Neuron (in vitro differentiated cells): ENCODE measurements around the gene ISG20L2.

ENCODE experiments used
- H2AFZ ChIP-seq: one replicate; pipeline ENCODE4 v1.6.1; 2013; ENCODE audit warnings: low read depth, mild to moderate bottlenecking, inconsistent platforms, low read length, moderate library complexity
- H3K27me3 ChIP-seq: one replicate; pipeline ENCODE4 v1.6.1; 2013; ENCODE audit warnings: low read length; ENCODE audit not compliant: insufficient read depth
- H3K36me3 ChIP-seq: one replicate; pipeline ENCODE4 v1.6.1; 2013; ENCODE audit warnings: low read length; ENCODE audit not compliant: insufficient read depth
- H3K4me1 ChIP-seq: one replicate; pipeline ENCODE4 v1.6.1; 2013; ENCODE audit warnings: low read length; ENCODE audit not compliant: insufficient read depth
- H3K4me3 ChIP-seq: 2 replicates; pipeline ENCODE4 v1.5.1; 2013; ENCODE audit warnings: mild to moderate bottlenecking, low read length, moderate library complexity
- H3K9me3 ChIP-seq: one replicate; pipeline ENCODE4 v1.6.1; 2013; ENCODE audit warnings: low read length

Gene ISG20L2

DNA sequence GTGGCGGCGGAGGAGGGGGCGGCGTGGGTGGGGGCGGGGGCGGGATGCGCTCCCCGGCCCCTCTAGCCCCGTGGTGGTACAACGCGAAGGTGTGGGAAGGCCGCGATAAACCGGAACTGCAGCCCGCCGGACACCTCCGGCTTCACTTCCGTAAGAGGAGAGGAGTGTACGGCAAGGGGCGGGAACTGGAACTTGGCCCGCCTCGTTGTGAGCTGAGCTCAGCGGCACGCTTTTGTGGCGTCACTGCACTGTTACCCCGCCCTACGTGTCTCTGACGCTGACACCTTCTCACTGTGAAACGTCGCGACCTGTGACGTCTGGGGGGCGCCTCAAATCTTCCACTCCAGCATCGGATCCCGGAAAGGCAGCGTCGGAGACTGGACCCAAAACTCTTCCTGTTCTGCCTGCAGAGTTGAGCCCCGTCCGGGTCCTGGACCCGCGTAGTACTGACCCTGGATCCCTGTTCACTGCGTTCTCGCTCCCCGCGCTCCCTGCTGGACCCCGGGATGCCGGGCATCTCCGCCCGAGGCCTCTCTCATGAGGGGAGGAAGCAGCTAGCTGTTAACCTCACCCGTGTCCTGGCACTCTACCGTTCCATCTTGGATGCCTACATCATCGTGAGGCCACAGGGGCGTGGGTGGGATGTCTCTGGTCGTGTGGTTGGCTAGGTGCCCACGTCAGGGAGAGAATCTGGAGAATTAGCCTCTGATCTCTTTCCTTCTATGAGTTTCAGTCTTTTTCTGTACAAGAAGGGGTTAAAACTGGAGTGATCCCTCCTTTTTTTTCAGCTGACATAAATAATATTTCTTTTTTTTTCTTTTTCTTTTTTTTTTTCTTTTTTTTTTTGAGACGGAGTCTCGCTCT, at the start of gene ISG20L2:
Gene ISG20L2 (minus strand): TSS at position 168 of the 864 bp plus-strand sequence. CDS start 1,114 bp downstream, outside the sequence.
- peaks cover 34% of the 10 kb centered on the region for H3K4me1 ChIP-seq
- H3K27me3 ChIP-seq = no peaks in the 10 kb centered on the region
- H3K4me3 ChIP-seq = peak within 1 kb of the TSS; percentile 63
- no peaks in the 10 kb centered on the region for H3K9me3 ChIP-seq
- peak within 1 kb of the TSS; percentile 68 for H2AFZ ChIP-seq
- H3K36me3 ChIP-seq = peaks cover 31% of the 10 kb centered on the region

- Histone ChIP-seq H3K27me3 (no peaks in the 10 kb centered on the region), H3K36me3 (peaks cover 18% of the 10 kb centered on the region), H3K4me1 (no peaks in the 10 kb centered on the region), H3K4me3 (no peak overlapping the region), H3K9me3 (no peaks in the 10 kb centered on the region), H2AFZ (no peak overlapping the region)
Measured at GRCh38 chr1:156777573-156777972, 49.0 kb upstream of the ISG20L2 start.

GRCh38 chr1:156776942-156777341, 48.4 kb upstream of the ISG20L2 start:
- Histone ChIP-seq H3K36me3 (peaks cover 13% of the 10 kb centered on the region), H3K4me3 (no peak overlapping the region), H2AFZ (no peak overlapping the region), H3K27me3 (no peaks in the 10 kb centered on the region), H3K9me3 (no peaks in the 10 kb centered on the region), H3K4me1 (no peaks in the 10 kb centered on the region)

DNA sequence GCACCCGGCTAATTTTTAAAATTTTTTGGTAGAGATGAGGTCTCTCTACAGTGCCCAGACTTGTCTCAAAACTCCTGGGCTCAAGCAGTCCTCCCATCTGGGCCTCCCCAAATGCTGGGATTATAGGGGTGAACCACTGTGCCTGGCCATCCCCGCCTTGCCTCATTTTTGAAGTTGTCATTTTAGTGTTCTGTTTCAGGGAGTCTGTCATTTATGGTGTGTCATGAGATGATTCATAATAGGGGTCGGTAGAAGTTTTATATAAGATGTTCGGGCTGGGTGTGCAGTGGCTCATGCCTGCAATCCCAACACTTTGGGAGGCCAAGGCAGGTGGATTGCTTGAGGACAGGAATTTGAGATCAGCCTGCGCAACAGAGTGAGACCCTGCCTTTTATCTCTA, 47.2 kb upstream of the ISG20L2 start:
- H3K36me3 ChIP-seq = peaks cover 10% of the 10 kb centered on the region
- no peaks in the 10 kb centered on the region for H3K27me3 ChIP-seq
- H3K4me3 ChIP-seq = no peak overlapping the region
- no peaks in the 10 kb centered on the region for H3K4me1 ChIP-seq
- H2AFZ ChIP-seq = no peak overlapping the region
- H3K9me3 ChIP-seq = no peaks in the 10 kb centered on the region

GRCh38 chr1:156773607-156774006, 45.0 kb upstream of the ISG20L2 start:
- Histone ChIP-seq H3K27me3 (no peaks in the 10 kb centered on the region), H2AFZ (no peak overlapping the region), H3K36me3 (peaks cover 19% of the 10 kb centered on the region), H3K9me3 (no peaks in the 10 kb centered on the region), H3K4me3 (no peak overlapping the region), H3K4me1 (peaks cover 7% of the 10 kb centered on the region)

- no peak overlapping the region for H3K4me3 ChIP-seq
- H3K27me3 ChIP-seq = no peaks in the 10 kb centered on the region
Measured at GRCh38 chr1:156772728-156773497, 44.3 kb upstream of the ISG20L2 start.

DNA sequence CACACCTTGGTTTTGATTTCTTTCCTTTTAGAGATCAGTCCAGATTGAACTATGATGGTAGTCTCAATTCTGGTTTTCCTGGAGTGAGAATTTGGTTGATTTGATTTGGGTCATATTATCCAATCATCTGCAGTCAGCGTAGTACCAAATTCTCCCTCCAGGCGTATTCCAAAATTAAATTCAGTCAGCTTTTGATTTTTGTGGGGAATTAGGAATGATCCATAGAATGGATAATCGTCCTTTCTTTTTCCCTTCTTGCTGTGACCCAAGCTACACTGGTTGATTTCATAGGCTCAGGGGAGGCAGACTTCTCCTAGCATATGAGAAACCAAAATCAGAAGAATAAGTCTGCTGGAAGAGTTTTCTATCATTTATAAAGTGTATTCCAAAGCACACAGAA, 43.7 kb upstream of the ISG20L2 start:
- Histone ChIP-seq H3K4me1 (peaks cover 10% of the 10 kb centered on the region), H3K27me3 (no peaks in the 10 kb centered on the region), H2AFZ (no peak overlapping the region), H3K9me3 (no peaks in the 10 kb centered on the region), H3K4me3 (no peak overlapping the region), H3K36me3 (peaks cover 19% of the 10 kb centered on the region)

More at GRCh38 chr1:156772728-156773497, 44.3 kb upstream of the ISG20L2 start:
- Histone ChIP-seq H3K36me3 (peaks cover 19% of the 10 kb centered on the region), H3K4me1 (peaks cover 10% of the 10 kb centered on the region), H3K9me3 (no peaks in the 10 kb centered on the region), H2AFZ (no peak overlapping the region)

GRCh38 chr1:156768610-156769295, 40.2 kb upstream of the ISG20L2 start:
- Histone ChIP-seq H3K4me1 (peaks cover 17% of the 10 kb centered on the region), H3K27me3 (no peaks in the 10 kb centered on the region), H3K36me3 (peaks cover 18% of the 10 kb centered on the region), H3K4me3 (peak overlapping the region; percentile 69), H2AFZ (no peak overlapping the region), H3K9me3 (no peaks in the 10 kb centered on the region)

DNA sequence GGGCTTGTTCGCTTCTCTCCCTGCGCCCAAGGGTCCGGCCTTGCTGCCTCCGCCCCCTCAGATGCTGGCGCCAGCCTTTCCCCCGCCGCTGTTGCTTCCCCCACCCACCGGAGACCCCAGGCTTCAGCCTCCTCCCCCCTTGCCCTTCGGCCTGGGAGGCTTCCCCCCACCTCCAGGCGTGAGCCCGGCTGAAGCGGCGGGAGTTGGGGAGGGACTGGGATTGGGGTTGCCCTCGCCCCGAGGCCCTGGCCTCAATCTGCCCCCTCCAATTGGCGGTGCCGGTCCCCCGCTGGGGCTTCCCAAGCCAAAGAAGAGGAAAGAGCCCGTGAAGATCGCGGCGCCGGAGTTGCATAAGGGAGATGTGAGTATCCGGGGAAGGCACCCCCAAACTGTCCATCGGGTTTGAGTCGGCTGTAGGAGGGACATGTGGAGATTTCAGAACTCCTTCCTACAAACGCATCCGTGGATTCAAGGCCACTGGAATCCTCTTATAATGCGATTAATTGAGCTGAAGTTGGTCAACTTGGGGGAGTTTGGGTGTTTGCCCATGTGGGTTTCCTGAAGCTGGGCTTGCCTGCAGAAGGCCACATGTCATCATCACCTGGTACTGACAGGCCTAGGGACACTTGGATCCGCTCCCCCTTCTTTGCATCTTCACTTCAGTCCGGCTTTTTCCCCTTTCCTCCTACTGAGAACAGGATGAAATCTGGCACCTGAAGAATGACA, 39.5 kb upstream of the ISG20L2 start:
- peak overlapping the region; percentile 69 for H3K4me3 ChIP-seq
- H3K27me3 ChIP-seq = no peaks in the 10 kb centered on the region
- H3K4me1 ChIP-seq = peaks cover 17% of the 10 kb centered on the region
- H2AFZ ChIP-seq = peak overlapping the region; percentile 2
- H3K9me3 ChIP-seq = no peaks in the 10 kb centered on the region
- peaks cover 12% of the 10 kb centered on the region for H3K36me3 ChIP-seq

- Histone ChIP-seq H2AFZ (peak within 1 kb of the TSS; percentile 63), H3K36me3 (peaks cover 12% of the 10 kb centered on the region), H3K27me3 (no peaks in the 10 kb centered on the region), H3K4me3 (peak within 1 kb of the TSS; percentile 69), H3K4me1 (peaks cover 17% of the 10 kb centered on the region), H3K9me3 (no peaks in the 10 kb centered on the region)
Measured at GRCh38 chr1:156767101-156767878, 38.7 kb upstream of the ISG20L2 start, which contains the start of gene PRCC. Gene PRCC (plus strand): TSS chr1:156767535. CDS start chr1:156767772, 237 bp downstream.

DNA sequence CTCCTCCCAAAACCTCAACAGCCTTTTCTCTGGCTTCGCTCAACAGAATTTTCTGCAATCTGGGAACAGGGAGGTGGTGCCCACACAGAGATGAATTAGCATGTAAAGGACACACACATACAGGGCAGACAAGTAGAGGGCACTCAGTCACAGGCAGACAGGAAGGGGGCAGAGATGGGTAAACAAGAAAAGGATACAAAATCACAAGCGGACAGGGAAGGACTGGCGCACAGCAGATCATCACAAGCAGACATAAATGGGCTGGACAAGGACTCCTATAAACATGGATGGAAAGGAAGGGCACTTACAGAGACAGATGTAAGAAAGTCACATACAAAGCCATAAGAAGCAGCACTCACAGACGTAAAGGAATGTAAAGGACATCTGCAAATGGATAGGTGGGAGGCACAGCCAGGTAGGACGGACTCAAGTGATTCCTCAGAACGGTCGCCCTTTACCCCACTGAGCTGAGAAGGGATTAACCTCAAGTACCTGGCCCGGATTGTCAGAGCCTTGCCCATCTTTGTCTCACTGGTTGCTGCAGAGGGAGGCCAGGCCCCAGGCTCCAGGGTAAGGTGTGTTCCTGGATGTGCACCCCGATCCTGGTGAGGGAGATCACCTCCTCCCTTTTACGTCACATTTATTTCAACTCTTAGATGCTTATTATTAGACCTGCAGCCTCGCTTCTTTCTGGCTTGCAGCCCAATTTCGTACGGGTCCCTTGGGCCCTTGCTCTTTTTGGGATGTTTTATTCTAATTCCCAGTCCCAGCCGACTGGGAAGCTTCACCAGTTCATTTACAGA, 37.9 kb upstream of the ISG20L2 start:
- no peaks in the 10 kb centered on the region for H3K27me3 ChIP-seq
- H3K9me3 ChIP-seq = no peaks in the 10 kb centered on the region
- peaks cover 17% of the 10 kb centered on the region for H3K4me1 ChIP-seq
- H3K36me3 ChIP-seq = peaks cover 12% of the 10 kb centered on the region
- peak overlapping the region; percentile 63 for H2AFZ ChIP-seq
- peak overlapping the region; percentile 69 for H3K4me3 ChIP-seq
